Mononuclear cell (primary cell): Measurements from ENCODE around the gene HABP2. TPM values are rescaled to one million over a fixed set of nuclear protein-coding genes. Genes with fewer than 3 reads are reported as not detected.

Source experiments
- H3K27me3 ChIP-seq: 2 replicates; pipeline ENCODE4 v1.6.0; 2011; ENCODE audit warnings: low read length, control low read depth; ENCODE audit not compliant: insufficient read depth
- H3K4me1 ChIP-seq: 2 replicates; pipeline ENCODE4 v1.5.1; 2011; ENCODE audit warnings: mild to moderate bottlenecking, low read length, control low read depth; ENCODE audit not compliant: insufficient read depth
- H3K4me3 ChIP-seq: 2 replicates; pipeline ENCODE4 v1.5.1; 2011; ENCODE audit warnings: mild to moderate bottlenecking, low read length, moderate library complexity
- H3K9me3 ChIP-seq: 2 replicates; pipeline ENCODE4 v1.5.1; 2011; ENCODE audit warnings: low read depth, mild to moderate bottlenecking, control low read depth, low read length
- total RNA-seq: library from RNA; depleted of rRNA; stranded (reverse); fragments of >200 nt; gene quantifications from one replicate; pipeline ENCODE4 v1.2.3, GENCODE V29; 2012

The HABP2 gene
- total RNA-seq, 1 donor, result not detected

DNA sequence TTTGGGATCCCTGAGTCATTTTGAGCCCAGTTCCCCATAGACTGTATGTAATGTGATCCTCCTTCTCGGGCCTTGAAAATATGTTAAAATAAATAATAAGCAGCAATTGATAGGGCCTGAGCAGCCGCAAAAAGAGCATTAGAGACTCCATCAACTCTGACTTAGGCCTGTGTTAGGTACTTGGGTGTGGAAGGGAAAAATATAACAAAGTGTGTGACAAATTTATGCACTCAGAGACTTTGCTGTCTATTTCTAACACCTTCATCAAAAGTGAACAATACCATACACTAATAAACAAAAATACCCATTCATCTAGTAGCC is 31.4 kb upstream of the HABP2 start:
- no peaks in the 10 kb centered on the region for H3K4me1 ChIP-seq
- H3K27me3 ChIP-seq, result no peaks in the 10 kb centered on the region
- no peak overlapping the region for H3K4me3 ChIP-seq
- no peaks in the 10 kb centered on the region for H3K9me3 ChIP-seq

DNA sequence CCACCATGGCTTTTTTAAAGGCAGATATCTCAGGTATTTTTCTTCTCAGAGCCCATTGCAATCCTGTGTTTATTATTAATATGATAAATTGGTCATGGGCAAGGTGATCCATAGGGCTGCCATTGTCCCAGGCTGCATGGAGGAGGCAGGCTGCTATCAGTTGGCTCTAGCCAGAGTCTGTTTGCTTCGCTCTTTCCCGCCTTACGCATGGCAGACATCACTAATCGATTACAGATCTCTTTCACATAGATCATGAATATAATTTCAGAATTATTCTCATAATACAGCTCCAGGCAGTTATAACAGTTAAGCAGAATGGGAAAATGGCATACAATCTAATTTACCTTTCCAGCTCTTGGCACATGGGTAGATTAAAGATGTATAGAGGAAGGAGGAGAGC is 30.4 kb upstream of the HABP2 start:
- Histone ChIP-seq H3K4me1 (no peaks in the 10 kb centered on the region), H3K9me3 (no peaks in the 10 kb centered on the region)

DNA sequence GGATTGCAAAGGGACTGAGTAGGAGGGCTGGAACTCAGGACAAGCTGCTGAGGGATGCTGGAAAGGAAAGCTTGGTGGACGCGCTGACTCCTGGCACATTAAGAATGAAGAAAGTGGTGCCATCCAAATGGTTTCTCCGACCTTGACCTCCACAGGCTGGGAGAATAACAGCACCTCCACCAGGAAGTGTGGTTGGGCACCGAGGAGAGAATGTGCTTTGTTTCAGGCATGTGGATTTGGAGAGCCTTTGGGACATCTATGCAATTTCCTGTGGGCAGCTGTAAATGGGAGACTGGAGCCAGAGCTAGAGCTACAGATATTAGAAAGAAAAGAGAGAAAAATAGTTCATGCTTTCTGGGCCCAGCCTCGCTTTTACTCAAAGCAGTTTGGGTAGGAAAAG is 29.8 kb upstream of the HABP2 start:
- Histone ChIP-seq H3K4me1 (no peaks in the 10 kb centered on the region), H3K27me3 (no peaks in the 10 kb centered on the region), H3K4me3 (no peak overlapping the region), H3K9me3 (no peaks in the 10 kb centered on the region)

More for the DNA sequence above, 30.4 kb upstream of the HABP2 start:
- no peaks in the 10 kb centered on the region for H3K27me3 ChIP-seq
- H3K4me3 ChIP-seq, result no peak overlapping the region

DNA sequence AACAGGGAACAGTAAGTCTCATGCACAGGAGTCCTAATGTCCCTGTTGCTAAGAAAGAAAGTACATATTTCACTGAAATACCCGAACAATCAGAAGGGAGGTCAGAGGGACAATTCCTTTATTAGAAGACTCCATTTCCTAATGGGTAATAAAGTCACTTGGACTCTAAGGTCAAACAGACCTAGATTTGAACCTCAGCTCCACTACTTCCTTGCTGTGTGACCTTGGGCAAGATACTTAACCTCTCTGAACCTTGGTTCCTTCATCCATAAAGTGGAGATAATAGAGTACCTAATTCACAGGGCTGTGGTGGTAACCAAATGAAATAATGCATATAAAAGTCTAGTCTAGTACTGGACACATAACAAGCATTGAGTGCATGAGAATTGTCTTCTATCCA is 29.2 kb upstream of the HABP2 start:
- Histone ChIP-seq H3K4me1 (no peaks in the 10 kb centered on the region), H3K9me3 (no peaks in the 10 kb centered on the region)

DNA sequence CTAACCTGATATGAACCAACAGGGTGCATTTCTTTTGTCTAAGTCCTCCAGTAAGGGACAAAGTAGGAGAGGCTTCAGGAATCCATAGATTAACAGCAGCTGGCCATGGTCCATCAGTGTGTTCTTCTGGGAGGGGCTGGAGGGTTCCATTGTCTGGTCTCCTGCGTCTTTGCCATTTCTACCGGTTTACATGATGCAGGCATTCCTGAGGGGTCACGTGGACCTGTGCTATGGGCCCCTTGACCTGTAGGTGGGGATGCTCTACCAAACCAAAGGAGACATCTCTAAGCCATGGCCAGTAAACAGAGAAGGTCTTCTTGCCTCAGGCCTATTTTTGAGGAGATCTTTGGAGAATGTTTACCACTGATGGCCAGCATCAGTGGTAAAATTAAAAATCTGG is 28.7 kb upstream of the HABP2 start:
- H3K4me3 ChIP-seq, result no peak overlapping the region
- no peaks in the 10 kb centered on the region for H3K27me3 ChIP-seq
- H3K4me1 ChIP-seq, result no peaks in the 10 kb centered on the region
- no peaks in the 10 kb centered on the region for H3K9me3 ChIP-seq

More for the DNA sequence above, 29.2 kb upstream of the HABP2 start:
- no peak overlapping the region for H3K4me3 ChIP-seq
- H3K27me3 ChIP-seq, result no peaks in the 10 kb centered on the region

DNA sequence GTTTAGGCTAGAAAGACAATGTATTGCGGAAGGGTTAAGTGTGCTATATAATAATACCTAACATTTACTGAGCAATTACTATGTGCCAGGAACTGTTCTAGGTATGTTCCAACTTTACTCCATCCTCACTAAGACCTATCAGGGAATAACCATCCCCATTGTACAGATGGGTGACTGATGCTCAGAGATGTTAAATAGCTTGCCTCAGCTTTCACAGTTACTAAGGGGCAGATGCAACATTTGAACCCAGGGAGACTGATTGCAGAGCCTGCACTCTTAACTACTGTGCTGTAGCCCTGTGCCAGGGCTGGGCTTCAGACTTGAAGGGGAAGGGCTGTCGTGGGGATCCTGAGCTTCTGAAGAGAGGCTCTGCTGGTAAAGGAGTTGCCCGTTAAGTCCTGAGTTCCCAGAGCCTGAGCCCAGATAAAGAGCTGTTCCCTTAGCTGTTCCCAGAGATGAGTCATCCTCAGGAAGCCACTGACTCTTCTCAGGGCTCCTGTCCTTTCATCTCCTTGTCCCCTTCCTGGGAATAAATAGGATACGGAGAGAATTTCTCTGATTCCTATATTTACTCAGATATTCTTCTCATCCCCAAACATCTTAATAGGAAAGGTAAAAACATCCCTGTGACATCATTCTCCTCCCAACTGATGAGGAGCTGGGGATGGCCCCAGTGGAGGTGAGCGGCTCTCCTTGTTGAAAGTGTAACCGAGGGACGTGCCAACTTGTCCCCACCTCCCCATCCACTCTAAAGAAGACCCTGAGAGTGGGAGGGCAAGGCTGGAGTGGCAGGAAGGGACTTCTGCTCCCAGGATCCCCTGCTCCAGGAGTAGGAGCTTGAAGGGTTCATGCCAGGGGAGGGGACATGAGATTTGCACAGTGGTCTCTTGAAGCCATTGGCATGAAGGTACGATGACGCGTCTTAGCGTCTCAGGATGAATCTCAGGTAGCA is 28.0 kb upstream of the HABP2 start:
- Histone ChIP-seq H3K27me3 (no peaks in the 10 kb centered on the region), H3K9me3 (no peaks in the 10 kb centered on the region), H3K4me3 (no peak overlapping the region), H3K4me1 (no peaks in the 10 kb centered on the region)

DNA sequence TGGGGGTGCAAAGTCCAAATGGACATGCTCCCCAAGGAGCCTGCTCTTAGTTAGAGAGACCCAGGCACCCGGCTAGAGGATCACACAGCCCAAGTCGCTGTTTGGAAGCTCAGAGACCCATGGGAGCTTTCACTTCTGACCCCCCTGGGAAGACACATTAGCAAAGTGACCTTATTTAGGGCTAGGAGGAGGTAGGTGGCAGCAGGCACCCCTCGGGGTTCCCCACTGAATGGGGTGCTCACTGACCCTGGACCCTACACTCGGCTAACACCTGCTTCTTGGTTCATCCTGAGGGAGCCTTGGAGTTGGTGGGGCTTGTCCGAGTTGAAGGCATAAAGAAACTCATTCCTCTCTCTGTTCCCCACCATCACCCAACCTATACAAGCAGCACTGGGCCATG is 27.1 kb upstream of the HABP2 start:
- Histone ChIP-seq H3K4me3 (no peak overlapping the region), H3K4me1 (no peaks in the 10 kb centered on the region), H3K27me3 (no peaks in the 10 kb centered on the region), H3K9me3 (no peaks in the 10 kb centered on the region)

DNA sequence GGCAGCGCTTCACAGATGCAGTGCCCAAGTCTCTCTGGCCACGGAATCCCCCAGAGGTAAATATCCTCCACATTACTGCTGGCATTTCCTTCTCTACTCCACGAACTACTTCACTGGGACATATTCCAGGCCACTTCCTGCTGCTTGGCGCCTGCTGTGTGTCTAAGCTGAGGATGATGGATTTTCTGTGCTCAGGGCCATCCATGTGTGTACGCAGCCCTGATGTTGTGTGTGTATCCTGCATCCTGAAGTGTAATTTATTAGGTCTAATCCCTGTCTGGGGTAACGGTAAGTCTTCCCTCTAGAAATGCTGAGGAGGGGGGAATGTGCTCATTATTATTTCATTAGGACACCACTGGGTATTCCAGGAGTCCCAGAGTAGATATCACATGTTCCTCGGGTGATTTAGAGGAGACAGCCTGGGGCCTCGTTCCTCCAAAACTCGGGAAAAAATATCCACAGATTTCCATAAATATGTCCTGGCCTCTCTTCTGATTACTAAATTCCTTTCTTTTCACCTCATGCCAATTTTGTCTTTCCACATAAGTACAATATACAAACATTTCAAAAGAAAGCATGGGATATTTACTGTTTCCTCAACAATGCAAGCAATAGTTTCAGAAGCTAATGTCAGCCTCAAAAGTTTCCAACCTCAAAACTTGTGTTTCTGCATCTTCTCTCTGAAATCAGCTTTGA is 25.5 kb upstream of the HABP2 start:
- H3K9me3 ChIP-seq, result no peaks in the 10 kb centered on the region
- no peaks in the 10 kb centered on the region for H3K4me1 ChIP-seq
- H3K27me3 ChIP-seq, result no peaks in the 10 kb centered on the region
- H3K4me3 ChIP-seq, result no peak overlapping the region

DNA sequence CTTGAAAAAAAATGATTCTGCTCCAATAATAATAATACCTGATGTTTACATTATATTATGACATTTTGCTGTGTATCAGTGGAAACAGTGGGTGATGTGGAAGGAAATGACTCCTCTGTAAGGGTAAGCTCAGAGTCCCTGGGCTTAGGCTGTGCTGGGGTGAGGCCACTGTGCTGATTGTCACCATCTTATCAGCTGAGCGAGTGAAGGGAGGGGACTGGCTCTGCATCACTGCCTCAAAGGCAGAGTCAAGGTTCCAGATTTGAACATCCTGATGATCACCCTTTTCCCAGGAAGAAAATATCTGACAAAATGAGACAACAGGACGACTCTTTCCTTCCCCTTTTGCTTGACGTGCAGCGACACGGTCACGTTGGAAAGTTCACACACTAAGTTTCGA is 24.0 kb upstream of the HABP2 start:
- no peaks in the 10 kb centered on the region for H3K9me3 ChIP-seq
- H3K4me1 ChIP-seq, result no peaks in the 10 kb centered on the region
- no peak overlapping the region for H3K4me3 ChIP-seq
- no peaks in the 10 kb centered on the region for H3K27me3 ChIP-seq

DNA sequence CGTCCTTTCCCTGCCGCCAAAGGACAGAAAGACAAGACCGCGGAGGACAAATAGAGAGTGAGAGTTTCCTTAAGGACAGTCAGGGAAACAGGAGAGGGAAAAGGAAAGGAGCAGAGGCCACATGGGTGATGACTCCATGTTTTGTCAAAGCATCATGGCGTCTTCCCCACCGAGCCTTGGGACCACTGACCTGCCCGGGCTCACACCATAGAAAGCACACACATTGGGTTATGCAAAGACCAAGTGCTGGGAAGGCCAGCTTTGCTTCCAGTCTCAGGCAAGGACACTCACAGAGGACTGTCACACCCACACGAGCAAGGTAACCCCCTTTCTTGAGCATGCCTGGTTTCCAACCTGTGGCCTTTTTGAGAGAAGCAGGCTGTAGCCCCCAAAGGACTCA is 23.3 kb upstream of the HABP2 start:
- Histone ChIP-seq H3K9me3 (no peaks in the 10 kb centered on the region), H3K4me3 (no peak overlapping the region), H3K27me3 (no peaks in the 10 kb centered on the region), H3K4me1 (no peaks in the 10 kb centered on the region)

DNA sequence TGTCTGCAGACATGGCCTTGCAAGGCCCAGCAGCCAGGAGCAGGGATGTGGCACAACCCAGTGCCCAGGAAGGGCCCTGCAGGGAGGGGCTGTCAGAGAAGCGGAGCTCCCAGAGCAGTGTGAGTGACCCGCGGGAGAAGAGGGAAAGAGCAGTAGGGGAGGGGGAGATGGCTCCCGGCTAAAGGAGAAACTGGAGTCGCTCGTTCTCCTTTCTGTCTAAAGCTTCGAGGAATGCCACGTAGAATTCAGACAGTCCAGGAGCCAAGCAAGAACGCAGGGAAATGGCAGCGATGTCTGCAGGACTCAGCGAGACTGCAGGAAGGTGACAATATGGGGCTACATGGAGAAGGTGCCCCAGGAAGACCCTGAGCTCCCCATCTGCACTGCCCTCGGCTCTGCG is 22.4 kb upstream of the HABP2 start:
- H3K9me3 ChIP-seq, result no peaks in the 10 kb centered on the region
- no peak overlapping the region for H3K4me3 ChIP-seq
- H3K27me3 ChIP-seq, result no peaks in the 10 kb centered on the region
- no peaks in the 10 kb centered on the region for H3K4me1 ChIP-seq

DNA sequence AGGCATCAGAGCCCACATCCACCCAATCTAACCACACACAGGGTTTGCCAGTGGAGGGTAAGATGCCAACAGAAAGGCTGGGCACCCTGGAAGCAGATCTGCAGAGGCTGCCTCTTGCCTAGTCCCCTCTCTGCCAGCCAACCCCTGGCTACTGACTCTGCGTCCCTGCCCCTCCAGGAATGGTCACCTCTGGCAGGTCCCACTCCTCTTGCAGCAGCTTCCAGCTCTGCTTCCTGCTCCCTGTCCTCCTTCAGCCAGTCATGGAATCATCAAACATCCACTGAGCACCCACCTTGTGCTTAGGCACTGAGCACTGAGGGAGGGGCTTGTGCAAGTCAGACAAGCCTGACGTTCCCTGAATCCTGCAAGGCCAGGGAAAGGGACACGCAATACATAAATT is 20.1 kb upstream of the HABP2 start:
- H3K9me3 ChIP-seq, result no peaks in the 10 kb centered on the region
- H3K4me1 ChIP-seq, result no peaks in the 10 kb centered on the region
- H3K27me3 ChIP-seq, result no peaks in the 10 kb centered on the region
- no peak overlapping the region for H3K4me3 ChIP-seq

DNA sequence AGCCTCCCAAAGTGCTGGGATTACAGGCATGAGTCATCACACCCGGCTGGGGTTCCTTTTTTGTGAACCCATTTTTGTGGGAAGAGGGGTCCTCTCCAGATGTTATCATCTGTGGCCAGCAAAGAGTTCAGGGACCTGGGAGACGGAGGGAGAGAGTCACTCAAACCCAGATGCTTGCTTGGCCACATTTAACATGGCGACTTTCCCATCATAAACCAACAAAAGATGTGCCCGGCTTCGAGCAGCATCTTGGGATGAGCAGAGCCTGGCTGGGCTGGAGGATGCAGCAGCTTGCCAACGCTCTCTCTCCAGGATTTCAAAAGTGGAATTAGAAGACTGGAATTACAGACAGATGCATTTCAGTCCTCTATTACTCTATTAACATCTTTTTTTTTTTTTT is 19.1 kb upstream of the HABP2 start:
- Histone ChIP-seq H3K4me3 (no peak overlapping the region), H3K4me1 (no peaks in the 10 kb centered on the region), H3K9me3 (no peaks in the 10 kb centered on the region), H3K27me3 (no peaks in the 10 kb centered on the region)

DNA sequence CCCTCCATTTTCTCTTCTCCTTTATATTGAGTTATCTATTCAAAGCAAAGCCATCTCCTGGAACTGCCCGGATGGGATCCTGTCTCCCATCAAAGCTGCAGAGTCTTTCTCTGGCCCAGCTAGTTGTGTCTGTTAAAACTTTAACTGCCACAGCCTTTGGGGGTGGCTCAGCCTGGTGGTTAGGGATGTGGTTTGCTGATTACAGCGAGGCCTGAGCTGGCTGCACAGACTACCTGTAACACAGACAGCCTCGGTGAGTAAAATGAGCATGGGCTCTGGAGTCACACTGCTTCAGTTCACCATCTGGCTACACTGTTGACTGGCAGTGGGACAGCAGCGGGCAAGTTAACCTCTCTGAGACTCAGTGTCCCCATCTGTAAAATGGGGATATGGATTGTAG is 18.4 kb upstream of the HABP2 start:
- H3K4me3 ChIP-seq, result no peak overlapping the region
- H3K27me3 ChIP-seq, result no peaks in the 10 kb centered on the region
- no peaks in the 10 kb centered on the region for H3K4me1 ChIP-seq
- no peaks in the 10 kb centered on the region for H3K9me3 ChIP-seq

DNA sequence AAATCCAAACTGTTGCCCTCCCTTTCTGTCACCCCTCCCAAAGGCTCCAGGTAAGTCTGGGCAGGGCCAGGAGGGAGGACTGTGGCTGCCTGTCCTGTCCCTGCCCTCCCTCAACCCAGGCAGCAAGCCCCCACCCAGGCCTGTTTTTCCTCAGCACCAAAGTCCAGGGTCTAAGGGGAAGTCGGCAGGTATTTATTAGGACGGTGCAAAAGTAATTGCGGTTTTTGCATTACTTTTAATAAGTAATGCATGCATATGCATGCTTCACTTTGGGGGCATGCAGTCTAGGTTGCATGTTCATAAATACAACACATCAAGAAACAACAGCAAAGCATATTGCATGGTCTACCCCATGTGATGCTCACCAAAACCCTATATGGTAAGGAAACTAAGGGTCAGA is 15.2 kb upstream of the HABP2 start:
- Histone ChIP-seq H3K27me3 (no peaks in the 10 kb centered on the region), H3K9me3 (no peaks in the 10 kb centered on the region), H3K4me3 (no peak overlapping the region), H3K4me1 (no peaks in the 10 kb centered on the region)

DNA sequence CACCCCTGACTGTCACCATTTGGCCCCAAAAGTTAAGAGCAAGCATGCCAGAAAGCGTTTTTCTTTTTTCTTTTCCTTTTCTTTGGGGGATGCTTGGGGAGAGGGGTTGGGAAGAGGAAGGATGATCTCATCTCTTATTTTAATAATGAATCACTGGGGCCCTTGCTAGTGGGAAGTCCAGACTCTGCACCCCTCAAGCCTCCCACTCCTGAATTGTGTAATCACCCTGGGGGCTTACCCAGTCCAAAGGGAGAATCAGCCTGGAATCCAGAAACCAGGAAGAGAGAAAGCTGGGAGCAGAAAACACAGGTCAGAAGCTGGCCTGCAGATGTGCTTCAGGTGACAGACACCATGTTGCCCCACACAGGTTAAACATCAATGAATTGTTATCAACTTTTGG is 14.7 kb upstream of the HABP2 start:
- no peak overlapping the region for H3K4me3 ChIP-seq
- no peaks in the 10 kb centered on the region for H3K4me1 ChIP-seq
- H3K27me3 ChIP-seq, result no peaks in the 10 kb centered on the region
- no peaks in the 10 kb centered on the region for H3K9me3 ChIP-seq
